ENCODE results near the gene IL22RA1.

Gene IL22RA1

DNA sequence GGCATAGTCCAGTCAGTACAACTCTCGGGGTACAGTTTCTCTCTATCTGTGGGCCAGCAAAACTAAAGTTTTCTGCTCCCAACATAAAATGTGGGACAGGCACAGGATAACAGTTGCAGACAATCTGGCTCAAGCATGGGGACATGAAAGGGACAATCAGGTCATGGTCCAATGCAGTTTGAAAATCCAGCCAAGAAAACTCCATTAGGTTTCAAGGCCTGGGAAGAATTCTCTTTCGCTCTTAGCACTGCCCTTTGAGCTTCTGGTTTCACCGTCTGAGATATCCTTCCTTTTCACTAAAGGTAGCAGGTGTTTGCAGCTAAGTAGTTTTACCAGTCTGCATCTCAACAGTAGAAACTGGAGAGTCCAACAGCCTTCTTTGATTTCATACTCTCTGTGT lies 21.1 kb upstream of the IL22RA1 start:
- no peak overlapping the region for H3K4me3 ChIP-seq (ENCODE audit: low read depth in 1 of 2, low read length in 2 of 2)
- H3K9ac ChIP-seq (ENCODE audit: low read length) = no peak overlapping the region
- no peaks in the 10 kb centered on the region for H3K27me3 ChIP-seq (ENCODE audit: control insufficient read depth in 1 of 2, insufficient read depth in 2 of 2, low read length in 2 of 2)
- no peaks in the 10 kb centered on the region for H3K9me3 ChIP-seq (ENCODE audit: low read length)
- no peaks in the 10 kb centered on the region for H3K4me1 ChIP-seq (ENCODE audit: insufficient read depth, low read length)
- no peak overlapping the region for H3K27ac ChIP-seq (ENCODE audit: low read depth, low read length)
- no peaks in the 10 kb centered on the region for H3K36me3 ChIP-seq (ENCODE audit: insufficient read depth, low read length)

DNA sequence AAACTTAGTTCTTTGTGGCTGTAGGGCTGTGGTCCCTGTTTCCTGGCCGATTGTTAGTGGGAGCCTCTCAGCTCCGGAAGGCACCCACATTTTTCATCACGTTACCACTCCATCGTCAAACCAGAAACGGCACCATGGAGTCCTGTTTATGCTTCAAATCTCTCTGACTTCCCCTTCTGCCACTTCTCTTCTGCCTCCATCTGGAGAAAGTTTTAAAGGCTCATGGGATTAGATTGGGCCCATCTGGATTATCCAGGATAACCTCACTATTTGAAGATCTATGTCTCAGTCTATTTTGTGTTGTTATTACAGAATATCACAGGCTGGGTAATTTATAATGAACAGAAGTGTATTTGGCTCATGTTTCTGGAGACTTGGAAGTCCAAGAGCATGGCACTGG lies 19.3 kb upstream of the IL22RA1 start:
- H3K4me1 ChIP-seq (ENCODE audit: insufficient read depth, low read length) = no peaks in the 10 kb centered on the region
- no peaks in the 10 kb centered on the region for H3K36me3 ChIP-seq (ENCODE audit: insufficient read depth, low read length)
- H3K9ac ChIP-seq (ENCODE audit: low read length) = no peak overlapping the region
- H3K4me3 ChIP-seq (ENCODE audit: low read depth in 1 of 2, low read length in 2 of 2) = no peak overlapping the region
- no peak overlapping the region for H3K27ac ChIP-seq (ENCODE audit: low read depth, low read length)
- H3K27me3 ChIP-seq (ENCODE audit: control insufficient read depth in 1 of 2, insufficient read depth in 2 of 2, low read length in 2 of 2) = no peaks in the 10 kb centered on the region
- no peaks in the 10 kb centered on the region for H3K9me3 ChIP-seq (ENCODE audit: low read length)

- Histone ChIP-seq H3K4me1 (ENCODE audit: insufficient read depth, low read length) (no peaks in the 10 kb centered on the region), H3K27ac (ENCODE audit: low read depth, low read length) (no peak overlapping the region), H3K27me3 (ENCODE audit: control insufficient read depth in 1 of 2, insufficient read depth in 2 of 2, low read length in 2 of 2) (no peaks in the 10 kb centered on the region), H3K9me3 (ENCODE audit: low read length) (no peaks in the 10 kb centered on the region), H3K4me3 (ENCODE audit: low read depth in 1 of 2, low read length in 2 of 2) (no peak overlapping the region), H3K9ac (ENCODE audit: low read length) (no peak overlapping the region), H3K36me3 (ENCODE audit: insufficient read depth, low read length) (no peaks in the 10 kb centered on the region)
These were observed 18.3 kb upstream of the IL22RA1 start for GRCh38 chr1:24161270-24161669.

DNA sequence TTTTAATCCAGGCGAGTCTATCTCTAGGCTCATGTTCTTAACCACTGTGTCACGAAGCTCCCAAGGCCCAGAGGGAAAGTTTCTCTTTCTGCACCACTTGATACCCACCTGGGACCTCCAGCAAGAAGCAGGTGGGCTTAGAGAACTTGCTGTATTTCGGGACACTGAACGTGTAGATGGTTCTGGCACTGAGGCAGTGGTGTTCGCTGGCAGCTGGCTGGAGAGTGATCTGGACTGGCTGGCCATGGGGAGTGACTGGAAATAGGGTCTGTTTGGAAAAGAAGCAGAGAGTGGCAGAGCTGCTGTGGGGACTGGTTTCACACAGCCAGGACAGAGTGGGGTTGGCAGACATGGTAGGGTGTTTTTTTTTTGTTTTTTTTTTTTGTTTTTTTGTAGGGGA lies 16.4 kb upstream of the IL22RA1 start:
- Histone ChIP-seq H3K27me3 (ENCODE audit: control insufficient read depth in 1 of 2, insufficient read depth in 2 of 2, low read length in 2 of 2) (no peaks in the 10 kb centered on the region), H3K9me3 (ENCODE audit: low read length) (no peaks in the 10 kb centered on the region), H3K4me1 (ENCODE audit: insufficient read depth, low read length) (no peaks in the 10 kb centered on the region), H3K36me3 (ENCODE audit: insufficient read depth, low read length) (no peaks in the 10 kb centered on the region), H3K9ac (ENCODE audit: low read length) (no peak overlapping the region), H3K4me3 (ENCODE audit: low read depth in 1 of 2, low read length in 2 of 2) (no peak overlapping the region), H3K27ac (ENCODE audit: low read depth, low read length) (no peak overlapping the region)

DNA sequence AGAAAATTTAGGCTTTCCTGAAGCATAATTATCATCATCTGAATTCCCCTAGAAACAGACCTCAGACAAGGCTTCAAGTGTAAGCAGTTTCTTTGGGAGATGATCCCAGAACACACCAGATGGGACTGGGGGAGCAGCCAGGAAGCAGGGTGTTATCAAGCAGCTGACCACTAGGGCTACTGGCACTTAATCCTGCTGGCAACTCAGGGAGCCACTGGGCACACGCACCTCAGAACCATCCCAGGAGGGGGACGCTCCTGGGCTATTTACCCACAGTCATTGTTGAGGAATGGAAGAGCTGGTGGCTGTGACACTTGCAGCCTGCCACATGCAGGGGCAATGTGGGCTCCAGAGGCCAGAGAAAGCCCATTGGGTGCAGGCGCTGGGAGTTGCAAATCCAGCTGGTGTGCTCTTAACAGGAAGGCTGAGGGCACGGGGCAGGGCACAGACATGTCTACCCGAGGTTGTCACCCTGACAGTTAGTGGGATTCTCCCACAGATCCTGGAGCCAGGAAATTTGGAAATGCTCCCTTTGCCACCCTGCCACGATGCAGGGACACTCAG lies 15.1 kb upstream of the IL22RA1 start:
- Histone ChIP-seq H3K9ac (ENCODE audit: low read length) (no peak overlapping the region), H3K4me1 (ENCODE audit: insufficient read depth, low read length) (no peaks in the 10 kb centered on the region), H3K4me3 (ENCODE audit: low read depth in 1 of 2, low read length in 2 of 2) (no peak overlapping the region), H3K27me3 (ENCODE audit: control insufficient read depth in 1 of 2, insufficient read depth in 2 of 2, low read length in 2 of 2) (no peaks in the 10 kb centered on the region), H3K27ac (ENCODE audit: low read depth, low read length) (no peak overlapping the region), H3K9me3 (ENCODE audit: low read length) (no peaks in the 10 kb centered on the region), H3K36me3 (ENCODE audit: insufficient read depth, low read length) (no peaks in the 10 kb centered on the region)

DNA sequence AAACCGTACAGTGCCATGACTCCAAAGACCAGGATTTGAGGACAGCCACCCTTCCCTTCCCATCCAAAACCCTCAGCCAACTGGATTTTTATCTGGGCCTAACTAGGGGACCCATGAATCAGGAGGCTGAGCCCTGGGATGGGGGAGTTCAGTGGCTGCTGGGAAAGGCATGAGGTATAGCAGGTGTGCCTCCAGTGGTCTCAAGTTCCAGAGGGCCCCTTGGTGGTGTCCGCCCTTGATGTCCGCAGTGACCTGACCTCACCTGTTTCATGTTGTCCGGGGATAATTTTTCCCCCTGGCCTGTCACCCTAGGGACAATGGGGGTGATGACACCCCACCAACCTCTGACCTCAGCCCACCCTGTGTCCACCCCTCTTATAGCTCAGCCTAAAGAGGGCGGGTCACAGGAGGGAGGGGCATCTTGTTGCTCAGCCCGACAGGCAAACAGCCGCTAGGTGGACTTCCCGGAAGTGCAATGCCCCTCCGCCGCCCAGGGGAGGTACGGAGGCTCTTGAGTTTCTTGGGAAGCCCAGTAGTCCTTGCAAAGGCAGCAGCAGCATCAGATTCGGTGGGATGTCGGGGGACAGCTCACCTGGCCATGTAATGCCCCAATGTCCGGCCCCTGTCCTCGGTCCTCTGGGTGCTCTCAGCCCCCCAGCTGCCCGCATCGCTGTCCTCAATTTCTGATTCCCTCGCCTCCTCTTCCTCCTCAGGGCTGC lies 13.8 kb upstream of the IL22RA1 start:
- Histone ChIP-seq H3K27ac (ENCODE audit: low read depth, low read length) (no peak overlapping the region), H3K9ac (ENCODE audit: low read length) (no peak overlapping the region), H3K4me1 (ENCODE audit: insufficient read depth, low read length) (no peaks in the 10 kb centered on the region), H3K27me3 (ENCODE audit: control insufficient read depth in 1 of 2, insufficient read depth in 2 of 2, low read length in 2 of 2) (peaks cover 0 to 3% of the 10 kb centered on the region in 2 donors), H3K4me3 (ENCODE audit: low read depth in 1 of 2, low read length in 2 of 2) (no peak overlapping the region), H3K36me3 (ENCODE audit: insufficient read depth, low read length) (no peaks in the 10 kb centered on the region), H3K9me3 (ENCODE audit: low read length) (no peaks in the 10 kb centered on the region)

DNA sequence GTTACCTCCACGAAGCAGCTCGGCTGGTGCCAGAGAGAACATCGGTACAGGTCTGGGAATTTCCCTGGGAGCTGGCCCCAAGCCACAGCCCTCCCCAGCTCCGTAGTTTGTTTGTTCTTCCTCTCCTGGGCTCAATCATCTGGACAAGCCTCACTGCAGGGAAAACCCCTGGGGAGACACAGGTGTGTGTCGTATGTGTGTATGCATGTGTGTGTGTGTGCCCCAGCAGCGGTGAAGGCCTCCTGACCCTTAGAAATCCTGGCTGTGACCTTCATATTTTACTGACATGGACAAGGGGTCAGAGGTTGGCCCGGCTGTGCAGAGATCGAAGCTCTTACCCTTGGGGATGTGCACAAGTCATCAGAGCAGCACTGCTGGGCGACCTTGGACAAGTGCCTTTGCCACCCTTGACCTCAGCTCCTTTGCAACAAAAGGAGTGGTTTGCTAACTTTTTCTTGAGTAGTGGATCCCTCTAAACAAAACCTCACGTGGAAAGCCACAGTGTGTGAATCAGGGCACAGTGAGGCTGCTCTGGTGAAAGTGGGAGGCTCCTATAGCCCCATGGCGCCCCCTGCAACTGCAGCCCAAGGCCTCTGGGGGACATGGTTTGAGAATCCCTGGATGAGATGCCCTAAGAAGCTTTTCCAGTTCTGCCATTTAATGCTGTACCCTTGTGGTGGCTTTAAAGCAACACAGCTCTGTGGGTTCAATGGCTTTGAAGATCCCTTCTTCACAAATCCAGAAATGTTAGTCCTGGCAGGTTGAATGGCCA lies 12.3 kb upstream of the IL22RA1 start:
- H3K27ac ChIP-seq (ENCODE audit: low read depth, low read length) = no peak overlapping the region
- H3K27me3 ChIP-seq (ENCODE audit: control insufficient read depth in 1 of 2, insufficient read depth in 2 of 2, low read length in 2 of 2) = peaks cover 5 to 14% of the 10 kb centered on the region in 2 donors
- no peaks in the 10 kb centered on the region for H3K9me3 ChIP-seq (ENCODE audit: low read length)
- no peaks in the 10 kb centered on the region for H3K36me3 ChIP-seq (ENCODE audit: insufficient read depth, low read length)
- no peak overlapping the region for H3K4me3 ChIP-seq (ENCODE audit: low read depth in 1 of 2, low read length in 2 of 2)
- H3K9ac ChIP-seq (ENCODE audit: low read length) = no peak overlapping the region
- peaks cover 8% of the 10 kb centered on the region for H3K4me1 ChIP-seq (ENCODE audit: insufficient read depth, low read length)

DNA sequence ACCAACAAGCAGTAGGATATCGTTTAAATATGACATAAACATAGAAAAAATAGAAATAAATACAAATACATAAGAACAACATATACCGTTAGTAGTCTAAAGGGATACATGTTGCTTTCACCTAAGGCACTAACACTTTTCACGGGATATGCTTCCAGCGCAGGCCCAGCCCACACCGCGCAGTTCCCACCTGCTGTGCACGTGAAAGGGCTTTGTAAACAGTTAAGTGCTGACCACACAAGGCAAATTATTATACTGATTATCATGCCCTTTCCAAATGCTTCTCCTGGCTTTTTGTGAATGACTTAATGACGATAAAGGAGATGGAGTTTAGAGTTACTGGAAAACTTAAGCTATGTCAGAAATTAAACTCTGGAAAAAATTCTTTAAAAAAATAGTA lies 11.3 kb upstream of the IL22RA1 start:
- H3K9me3 ChIP-seq (ENCODE audit: low read length) = no peaks in the 10 kb centered on the region
- H3K36me3 ChIP-seq (ENCODE audit: insufficient read depth, low read length) = no peaks in the 10 kb centered on the region
- H3K27ac ChIP-seq (ENCODE audit: low read depth, low read length) = no peak overlapping the region
- no peak overlapping the region for H3K4me3 ChIP-seq (ENCODE audit: low read depth in 1 of 2, low read length in 2 of 2)
- H3K27me3 ChIP-seq (ENCODE audit: control insufficient read depth in 1 of 2, insufficient read depth in 2 of 2, low read length in 2 of 2) = peaks cover 11 to 21% of the 10 kb centered on the region in 2 donors
- peaks cover 11% of the 10 kb centered on the region for H3K4me1 ChIP-seq (ENCODE audit: insufficient read depth, low read length)
- no peak overlapping the region for H3K9ac ChIP-seq (ENCODE audit: low read length)

GRCh38 chr1:24152631-24153494 lies 9.9 kb upstream of the IL22RA1 start:
- no peak overlapping the region for H3K4me3 ChIP-seq (ENCODE audit: low read depth in 1 of 2, low read length in 2 of 2)

DNA sequence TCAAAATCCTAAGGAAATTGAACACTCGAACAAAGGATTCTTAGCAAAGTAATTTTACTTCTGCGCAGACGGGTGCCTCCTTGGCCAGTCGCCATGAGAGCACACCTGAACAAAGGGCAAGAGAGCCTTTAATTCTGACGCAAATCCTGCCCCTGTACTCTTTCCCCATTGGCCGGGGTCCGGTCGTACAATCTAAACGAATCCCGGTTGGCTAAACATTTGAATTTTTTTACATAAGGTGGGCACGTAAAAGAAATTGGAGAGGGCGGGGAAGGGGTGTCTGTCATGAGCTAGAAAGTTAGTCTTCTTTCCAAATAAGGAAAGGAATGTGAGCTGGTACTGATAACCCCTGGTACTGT lies 8.2 kb upstream of the IL22RA1 start:
- no peak overlapping the region for H3K4me3 ChIP-seq (ENCODE audit: low read depth in 1 of 2, low read length in 2 of 2)
- H3K27ac ChIP-seq (ENCODE audit: low read depth, low read length) = no peak overlapping the region
- peaks cover 11% of the 10 kb centered on the region for H3K4me1 ChIP-seq (ENCODE audit: insufficient read depth, low read length)
- H3K9me3 ChIP-seq (ENCODE audit: low read length) = no peaks in the 10 kb centered on the region
- no peak overlapping the region for H3K9ac ChIP-seq (ENCODE audit: low read length)
- no peaks in the 10 kb centered on the region for H3K36me3 ChIP-seq (ENCODE audit: insufficient read depth, low read length)
- peaks cover 11 to 21% of the 10 kb centered on the region in 2 donors for H3K27me3 ChIP-seq (ENCODE audit: control insufficient read depth in 1 of 2, insufficient read depth in 2 of 2, low read length in 2 of 2)

More at GRCh38 chr1:24152631-24153494, 9.9 kb upstream of the IL22RA1 start:
- H3K9me3 ChIP-seq (ENCODE audit: low read length) = no peaks in the 10 kb centered on the region
- H3K9ac ChIP-seq (ENCODE audit: low read length) = no peak overlapping the region
- H3K4me1 ChIP-seq (ENCODE audit: insufficient read depth, low read length) = peaks cover 11% of the 10 kb centered on the region
- H3K27ac ChIP-seq (ENCODE audit: low read depth, low read length) = no peak overlapping the region
- peaks cover 11 to 21% of the 10 kb centered on the region in 2 donors for H3K27me3 ChIP-seq (ENCODE audit: control insufficient read depth in 1 of 2, insufficient read depth in 2 of 2, low read length in 2 of 2)
- no peaks in the 10 kb centered on the region for H3K36me3 ChIP-seq (ENCODE audit: insufficient read depth, low read length)

Measured in muscle layer of colon (tissue), 2 donors.